ENCODE measurements around the gene JUN. TPM values are rescaled to one million over a fixed set of nuclear protein-coding genes. Genes with fewer than 3 reads are reported as not detected.
A peak's percentile ranks its signal among the peaks of the same experiment; 100 is the strongest.

The JUN gene
- total RNA-seq, 1 experiment from 2014 or later = 96.2 TPM

GRCh38 chr1:58799650-58800049 is 15.8 kb upstream of the JUN start:
- no peaks in the 10 kb centered on the region for H3K27me3 ChIP-seq
- H3K27ac ChIP-seq = no peak overlapping the region
- no peaks in the 10 kb centered on the region; the same call in 1 of the 2 replicates for H3K4me1 ChIP-seq
- H3K36me3 ChIP-seq = no peaks in the 10 kb centered on the region
- no peaks in the 10 kb centered on the region for H3K9me3 ChIP-seq (replicated peaks)
- H3K4me3 ChIP-seq = no peak overlapping the region
- no peak for DNase-seq

GRCh38 chr1:58798910-58799442 is 15.1 kb upstream of the JUN start:
- no peaks in the 10 kb centered on the region for H3K9me3 ChIP-seq (replicated peaks)
- H3K27ac ChIP-seq = no peak overlapping the region
- H3K27me3 ChIP-seq = no peaks in the 10 kb centered on the region
- no peak overlapping the region for H3K4me3 ChIP-seq
- no peak for DNase-seq
- no peaks in the 10 kb centered on the region for H3K36me3 ChIP-seq
- H3K4me1 ChIP-seq = no peaks in the 10 kb centered on the region; the same call in 1 of the 2 replicates

- no peaks in the 10 kb centered on the region for H3K9me3 ChIP-seq (replicated peaks)
- no peak for DNase-seq
- no peak overlapping the region for H3K4me3 ChIP-seq
- H3K27me3 ChIP-seq = no peaks in the 10 kb centered on the region
- H3K36me3 ChIP-seq = no peaks in the 10 kb centered on the region
- no peaks in the 10 kb centered on the region; the same call in 1 of the 2 replicates for H3K4me1 ChIP-seq
- no peak overlapping the region for H3K27ac ChIP-seq
Observed at GRCh38 chr1:58796416-58796815, 12.6 kb upstream of the JUN start.

GRCh38 chr1:58794585-58794984 is 10.7 kb upstream of the JUN start:
- no peak overlapping the region for H3K4me3 ChIP-seq
- H3K9me3 ChIP-seq (replicated peaks) = no peaks in the 10 kb centered on the region
- DNase-seq = no peak
- no peaks in the 10 kb centered on the region for H3K36me3 ChIP-seq
- no peak overlapping the region for H3K27ac ChIP-seq
- no peaks in the 10 kb centered on the region for H3K27me3 ChIP-seq
- H3K4me1 ChIP-seq = no peaks in the 10 kb centered on the region; the same call in 1 of the 2 replicates

GRCh38 chr1:58792846-58793245 is 9.0 kb upstream of the JUN start:
- H3K4me3 ChIP-seq = no peak overlapping the region
- H3K36me3 ChIP-seq = no peaks in the 10 kb centered on the region
- no peak for DNase-seq
- H3K4me1 ChIP-seq = no peaks in the 10 kb centered on the region
- H3K27ac ChIP-seq = no peak overlapping the region
- H3K27me3 ChIP-seq = no peaks in the 10 kb centered on the region
- H3K9me3 ChIP-seq (replicated peaks) = 0 out of 2 replicates have a peak, but pooled peaks cover 8% of the 10 kb centered on the region

GRCh38 chr1:58791106-58791505 is 7.3 kb upstream of the JUN start:
- H3K36me3 ChIP-seq = no peaks in the 10 kb centered on the region
- DNase-seq = no peak
- H3K4me1 ChIP-seq = peaks cover under 1% of the 10 kb centered on the region; the same call in 1 of the 2 replicates
- 0 out of 2 replicates have a peak, but pooled peaks cover 8% of the 10 kb centered on the region for H3K9me3 ChIP-seq (replicated peaks)
- H3K27ac ChIP-seq = no peak overlapping the region
- no peak overlapping the region for H3K4me3 ChIP-seq
- no peaks in the 10 kb centered on the region for H3K27me3 ChIP-seq

- Histone ChIP-seq H3K27ac (no peak overlapping the region), H3K36me3 (no peaks in the 10 kb centered on the region), H3K9me3 (replicated peaks) (0 out of 2 replicates have a peak, but pooled peaks cover 8% of the 10 kb centered on the region), H3K4me1 (peaks cover 4% of the 10 kb centered on the region; the same call in 1 of the 2 replicates), H3K4me3 (no peak overlapping the region), H3K27me3 (no peaks in the 10 kb centered on the region)
- no peak for DNase-seq
Observed at GRCh38 chr1:58789996-58790660, 6.3 kb upstream of the JUN start.

- Histone ChIP-seq H3K9me3 (replicated peaks) (0 out of 2 replicates have a peak, but pooled peaks cover 8% of the 10 kb centered on the region), H3K27ac (no peak overlapping the region), H3K4me1 (peaks cover 4% of the 10 kb centered on the region; the same call in 1 of the 2 replicates), H3K36me3 (no peaks in the 10 kb centered on the region), H3K4me3 (no peak overlapping the region), H3K27me3 (no peaks in the 10 kb centered on the region)
- DNase-seq = no peak
Observed at GRCh38 chr1:58789322-58789856, 5.5 kb upstream of the JUN start.

GRCh38 chr1:58788259-58788658 is 4.4 kb upstream of the JUN start:
- H3K4me3 ChIP-seq = no peak overlapping the region
- 0 out of 2 replicates have a peak, but pooled peaks cover 8% of the 10 kb centered on the region for H3K9me3 ChIP-seq (replicated peaks)
- no peak for DNase-seq
- H3K36me3 ChIP-seq = peaks cover 4% of the 10 kb centered on the region; the same call in 1 of the 2 replicates
- peaks cover 4% of the 10 kb centered on the region; the same call in 1 of the 2 replicates for H3K4me1 ChIP-seq
- no peak overlapping the region for H3K27ac ChIP-seq
- no peaks in the 10 kb centered on the region for H3K27me3 ChIP-seq

- H3K27me3 ChIP-seq = no peaks in the 10 kb centered on the region
- DNase-seq = no peak
- H3K4me3 ChIP-seq = no peak overlapping the region
- peaks cover 4% of the 10 kb centered on the region; the same call in 1 of the 2 replicates for H3K4me1 ChIP-seq
- no peak overlapping the region for H3K27ac ChIP-seq
- H3K36me3 ChIP-seq = peaks cover 18% of the 10 kb centered on the region
- H3K9me3 ChIP-seq (replicated peaks) = 0 out of 2 replicates have a peak, but pooled peaks cover 8% of the 10 kb centered on the region
Observed at GRCh38 chr1:58786927-58787245, 3.0 kb upstream of the JUN start.

GRCh38 chr1:58786184-58786926 is 2.5 kb upstream of the JUN start:
- Histone ChIP-seq H3K36me3 (peaks cover 24% of the 10 kb centered on the region), H3K4me3 (no peak overlapping the region), H3K27me3 (no peaks in the 10 kb centered on the region), H3K9me3 (replicated peaks) (0 out of 2 replicates have a peak, but pooled peaks cover 8% of the 10 kb centered on the region), H3K4me1 (peaks cover 4% of the 10 kb centered on the region; the same call in 1 of the 2 replicates), H3K27ac (peak overlapping the region; percentile 98)
- DNase-seq = peak in 1 of 2 experiments; percentile 21

- Histone ChIP-seq H3K4me1 (peaks cover 4% of the 10 kb centered on the region; the same call in 1 of the 2 replicates), H3K4me3 (peak overlapping the region; percentile 85), H3K36me3 (peaks cover 32% of the 10 kb centered on the region), H3K27ac (peak overlapping the region; percentile 98), H3K27me3 (no peaks in the 10 kb centered on the region), H3K9me3 (replicated peaks) (0 out of 2 replicates have a peak, but pooled peaks cover 8% of the 10 kb centered on the region)
- DNase-seq = peak; percentile 88 to 94
Observed at GRCh38 chr1:58785442-58786058, 1.7 kb upstream of the JUN start.

GRCh38 chr1:58784758-58785441 is 1.1 kb upstream of the JUN start:
- H3K9me3 ChIP-seq (replicated peaks) = 0 out of 2 replicates have a peak, but pooled peaks cover 8% of the 10 kb centered on the region
- no peaks in the 10 kb centered on the region for H3K27me3 ChIP-seq
- peaks cover 37% of the 10 kb centered on the region for H3K36me3 ChIP-seq
- DNase-seq = peak; percentile 91 to 93
- H3K4me1 ChIP-seq = peaks cover 9% of the 10 kb centered on the region
- H3K27ac ChIP-seq = peak overlapping the region; percentile 98
- H3K4me3 ChIP-seq = peak overlapping the region; percentile 85

Measured in SJCRH30 (cell line).